DMS53 treated with DMSO at 0.1 percent for 48 hours (cell line): ENCODE data around the gene APOL6.
"Not testable (repeated sequence)": the region's sequence is repeated elsewhere in the genome, so short reads cannot be mapped to it uniquely, and the experiment has no call there.

Experiments used
- DNase-seq: peaks from one replicate; lab custom pipeline; 2025; ENCODE audit not compliant: unreplicated experiment; lab: John Stamatoyannopoulos, UW

The APOL6 gene

GRCh38 chr22:35634943-35635540, 13.2 kb upstream of the APOL6 start:
- DNase-seq: no peak

GRCh38 chr22:35637254-35637653, 11.0 kb upstream of the APOL6 start:
- no peak for DNase-seq

GRCh38 chr22:35638001-35638400, 10.2 kb upstream of the APOL6 start:
- DNase-seq: no peak

GRCh38 chr22:35638410-35638809, 9.8 kb upstream of the APOL6 start:
- no peak for DNase-seq

GRCh38 chr22:35641494-35642120, 6.6 kb upstream of the APOL6 start:
- DNase-seq: no peak

- DNase-seq: no peak
These were observed 5.9 kb upstream of the APOL6 start for GRCh38 chr22:35642305-35642741.

GRCh38 chr22:35643991-35644390, 4.3 kb upstream of the APOL6 start:
- DNase-seq: no peak

GRCh38 chr22:35645646-35646045, 2.6 kb upstream of the APOL6 start:
- DNase-seq: no peak

- no peak for DNase-seq
These were observed 844 bp downstream of the APOL6 start for GRCh38 chr22:35649026-35649553.

- no peak for DNase-seq
These were observed 1.5 kb downstream of the APOL6 start for GRCh38 chr22:35649636-35650250.

- no peak for DNase-seq
These were observed 2.8 kb downstream of the APOL6 start for GRCh38 chr22:35651085-35651484.

GRCh38 chr22:35653824-35654223, 5.6 kb downstream of the APOL6 start:
- DNase-seq: no peak

GRCh38 chr22:35656284-35656752, 8.1 kb downstream of the APOL6 start:
- no peak for DNase-seq

- no peak for DNase-seq
These were observed 9.5 kb downstream of the APOL6 start for GRCh38 chr22:35657571-35658312.

GRCh38 chr22:35660291-35661127, 12.3 kb downstream of the APOL6 start:
- no peak for DNase-seq

GRCh38 chr22:35661464-35661863, 13.2 kb downstream of the APOL6 start:
- DNase-seq: no peak

- DNase-seq: no peak
These were observed 14.7 kb downstream of the APOL6 start for GRCh38 chr22:35662914-35663313.

GRCh38 chr22:35663371-35663770, 15.1 kb downstream of the APOL6 start:
- no peak for DNase-seq

- DNase-seq: no peak
These were observed 16.8 kb downstream of the APOL6 start for GRCh38 chr22:35664955-35665587.

GRCh38 chr22:35666699-35667098, 18.5 kb downstream of the APOL6 start:
- not testable (repeated sequence) for DNase-seq
